HUES48 (cell line): ENCODE data around the gene CD320.
"Not testable (repeated sequence)": the region's sequence is repeated elsewhere in the genome, so short reads cannot be mapped to it uniquely, and the experiment has no call there.

Experiments used
- H3K27ac ChIP-seq: one replicate; pipeline ENCODE4 v1.7.0; 2013; ENCODE audit warnings: low read depth, low read length, inconsistent platforms
- H3K27me3 ChIP-seq: 2 replicates; pipeline ENCODE4 v1.6.1; 2013; ENCODE audit warnings: mild to moderate bottlenecking, low read length; ENCODE audit not compliant: control insufficient read depth, insufficient read depth
- H3K36me3 ChIP-seq: 2 replicates; pipeline ENCODE4 v1.6.1; 2013; ENCODE audit warnings: low read length; ENCODE audit not compliant: control insufficient read depth, insufficient read depth
- H3K4me1 ChIP-seq: 2 replicates; pipeline ENCODE4 v1.6.1; 2013; ENCODE audit warnings: mild to moderate bottlenecking, low read length; ENCODE audit not compliant: control insufficient read depth, insufficient read depth
- H3K4me3 ChIP-seq: 2 replicates; pipeline ENCODE4 v1.5.1; 2013; ENCODE audit warnings: mild to moderate bottlenecking, low read depth, low read length
- H3K9ac ChIP-seq: 2 replicates; pipeline ENCODE4 v1.6.1; 2013; ENCODE audit warnings: mild to moderate bottlenecking, low read depth, low read length, moderate library complexity
- H3K9me3 ChIP-seq: 2 replicates; pipeline ENCODE4 v1.6.1; 2013; ENCODE audit warnings: low read length; ENCODE audit not compliant: control insufficient read depth, insufficient read depth

The CD320 gene

GRCh38 chr19:8341504-8341903 lies 33.3 kb upstream of the CD320 start:
- not testable (repeated sequence) for H3K27ac ChIP-seq, H3K36me3 ChIP-seq, H3K4me1 ChIP-seq, H3K9me3 ChIP-seq, H3K27me3 ChIP-seq, H3K4me3 ChIP-seq, H3K9ac ChIP-seq

DNA sequence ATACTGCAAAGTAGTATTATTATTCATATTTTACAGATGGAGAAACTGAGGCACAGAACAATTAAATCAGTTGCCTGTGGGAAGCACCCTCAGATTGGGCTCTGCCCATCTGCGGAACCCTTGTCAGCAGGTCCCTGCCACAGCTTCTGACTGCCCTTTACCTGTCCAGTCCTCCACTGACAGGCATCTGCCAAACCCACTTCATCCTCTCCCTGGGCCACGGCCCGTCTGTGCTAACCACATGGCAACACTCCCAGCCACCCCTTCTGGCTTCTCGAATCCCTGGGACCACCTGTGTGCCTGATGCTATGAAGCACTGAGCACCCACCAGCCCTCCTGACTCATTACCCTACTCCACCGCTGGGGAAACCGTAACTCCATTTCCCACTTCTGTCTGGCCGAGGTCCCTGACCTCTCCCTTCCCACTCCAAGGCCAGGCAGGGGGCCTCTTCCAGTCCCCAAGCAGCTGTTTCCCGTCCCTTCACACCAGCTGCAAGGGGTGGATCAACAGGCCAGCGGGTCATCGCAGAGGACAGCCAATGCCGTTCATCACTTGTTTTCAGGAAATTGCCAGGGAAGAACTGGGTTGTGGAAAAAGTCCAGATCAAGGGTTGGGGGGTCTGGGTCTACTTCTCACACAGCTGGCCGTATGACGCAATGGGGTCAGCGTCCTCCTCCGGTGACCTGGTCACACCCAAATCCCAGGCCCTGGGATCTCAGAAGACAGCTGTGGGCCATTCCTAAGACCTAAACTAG lies 32.4 kb upstream of the CD320 start:
- Histone ChIP-seq H3K27ac (no peak overlapping the region), H3K4me1 (peaks cover 3% of the 10 kb centered on the region), H3K9ac (no peak overlapping the region), H3K27me3 (peaks cover 16% of the 10 kb centered on the region), H3K4me3 (no peak overlapping the region), H3K36me3 (no peaks in the 10 kb centered on the region), H3K9me3 (no peaks in the 10 kb centered on the region)

DNA sequence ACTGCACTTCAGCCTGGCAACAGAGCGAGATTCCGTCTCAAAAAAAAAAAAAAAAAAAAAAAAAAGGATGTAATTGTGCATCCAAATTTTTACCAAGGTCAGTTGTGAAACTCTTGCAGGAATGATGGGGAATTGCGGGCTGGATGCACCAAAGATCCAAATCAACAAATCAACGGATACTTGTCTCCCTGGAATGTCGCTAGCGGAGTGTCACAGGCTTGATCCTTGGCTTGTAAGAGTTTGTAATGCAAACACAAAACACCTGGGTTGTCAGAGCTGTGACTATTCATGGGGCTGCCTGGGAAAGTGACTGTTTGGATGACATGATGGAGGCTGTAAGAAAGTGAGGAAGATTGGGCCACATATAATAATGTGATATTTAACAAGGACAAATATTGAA lies 30.7 kb upstream of the CD320 start:
- Histone ChIP-seq H3K4me1 (peaks cover 8% of the 10 kb centered on the region), H3K36me3 (no peaks in the 10 kb centered on the region), H3K4me3 (no peak overlapping the region), H3K9me3 (no peaks in the 10 kb centered on the region), H3K27ac (no peak overlapping the region), H3K27me3 (peaks cover 27% of the 10 kb centered on the region), H3K9ac (no peak overlapping the region)

DNA sequence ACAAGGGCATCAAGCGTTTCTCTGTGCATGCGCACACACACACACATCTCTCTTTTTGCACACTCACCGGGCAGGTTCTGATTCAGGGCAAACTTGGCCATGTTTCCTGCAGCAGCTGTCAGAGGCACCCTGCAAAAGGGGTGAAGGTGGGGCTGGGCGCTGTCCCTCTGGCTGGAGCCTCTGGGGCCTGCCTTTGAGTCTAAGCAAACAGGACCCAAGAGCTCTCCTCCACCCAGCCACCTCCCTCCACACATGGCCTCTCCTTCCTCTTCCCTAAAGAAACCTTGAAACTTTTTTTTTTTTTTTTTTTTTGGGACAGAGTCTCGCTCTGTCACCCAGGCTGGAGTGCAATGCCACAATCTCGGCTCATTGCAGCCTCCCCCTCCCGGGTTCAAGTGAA lies 29.6 kb upstream of the CD320 start:
- Histone ChIP-seq H3K4me3 (no peak overlapping the region), H3K27ac (no peak overlapping the region), H3K36me3 (no peaks in the 10 kb centered on the region), H3K9ac (no peak overlapping the region), H3K4me1 (peaks cover 8% of the 10 kb centered on the region), H3K9me3 (no peaks in the 10 kb centered on the region), H3K27me3 (peaks cover 38% of the 10 kb centered on the region)

DNA sequence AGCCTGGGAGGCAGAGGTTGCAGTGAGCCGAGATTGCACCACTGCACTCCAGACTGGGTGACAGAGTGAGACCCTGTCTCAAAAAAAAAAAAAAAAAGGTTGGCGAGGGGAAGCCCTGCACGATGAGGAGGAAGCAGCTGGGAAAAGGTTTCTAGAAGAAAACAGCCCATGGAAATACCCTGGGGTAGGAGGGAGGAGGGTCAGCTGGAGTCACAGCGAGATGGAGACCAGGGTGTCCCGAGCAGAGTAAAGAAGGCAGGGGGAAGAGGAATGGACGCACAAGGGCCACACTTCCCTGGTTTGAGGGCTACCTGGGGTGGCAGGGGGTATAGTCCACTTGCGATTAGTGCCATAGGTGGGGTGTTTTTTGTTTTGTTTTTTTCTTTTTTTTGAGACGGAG lies 28.5 kb upstream of the CD320 start:
- Histone ChIP-seq H3K4me3 (no peak overlapping the region), H3K27me3 (peaks cover 37% of the 10 kb centered on the region), H3K4me1 (peaks cover 8% of the 10 kb centered on the region), H3K9me3 (no peaks in the 10 kb centered on the region), H3K9ac (no peak overlapping the region), H3K36me3 (no peaks in the 10 kb centered on the region), H3K27ac (no peak overlapping the region)

DNA sequence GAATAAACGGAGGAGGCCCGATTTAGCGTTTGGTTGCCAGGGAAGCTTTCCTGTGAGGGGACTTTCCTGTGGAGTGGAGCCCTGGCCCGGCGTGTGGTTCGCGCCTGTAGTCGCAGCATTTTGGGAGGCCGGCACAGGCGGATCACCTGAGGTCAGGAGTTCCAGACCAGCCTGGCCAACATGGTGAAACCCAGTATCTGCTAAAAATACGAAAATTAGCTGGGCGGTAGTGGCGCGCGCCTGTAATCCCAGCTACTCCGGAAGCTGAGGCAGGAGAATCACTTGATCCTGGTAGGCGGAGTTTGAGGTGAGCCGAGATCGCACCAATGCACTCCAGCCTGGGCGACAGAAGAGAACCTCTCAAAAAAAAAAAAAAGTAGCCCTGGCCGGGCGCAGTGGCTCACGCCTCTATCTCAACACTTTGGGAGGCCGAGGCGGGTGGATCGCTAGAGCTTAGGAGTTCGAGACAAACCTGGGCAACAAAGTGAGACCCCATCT lies 28.0 kb upstream of the CD320 start:
- Histone ChIP-seq H3K36me3 (no peaks in the 10 kb centered on the region), H3K27ac (no peak overlapping the region), H3K4me3 (peak overlapping the region; percentile 65; the same call in 1 of the 2 replicates), H3K9me3 (no peaks in the 10 kb centered on the region), H3K4me1 (peaks cover 8% of the 10 kb centered on the region), H3K27me3 (peaks cover 37% of the 10 kb centered on the region), H3K9ac (no peak overlapping the region)

GRCh38 chr19:8335343-8336071 lies 27.3 kb upstream of the CD320 start:
- Histone ChIP-seq H3K27me3 (peaks cover 37% of the 10 kb centered on the region), H3K27ac (no peak overlapping the region), H3K36me3 (no peaks in the 10 kb centered on the region), H3K4me1 (peaks cover 8% of the 10 kb centered on the region), H3K9ac (no peak overlapping the region), H3K9me3 (no peaks in the 10 kb centered on the region), H3K4me3 (peak overlapping the region; percentile 65; the same call in 1 of the 2 replicates)

DNA sequence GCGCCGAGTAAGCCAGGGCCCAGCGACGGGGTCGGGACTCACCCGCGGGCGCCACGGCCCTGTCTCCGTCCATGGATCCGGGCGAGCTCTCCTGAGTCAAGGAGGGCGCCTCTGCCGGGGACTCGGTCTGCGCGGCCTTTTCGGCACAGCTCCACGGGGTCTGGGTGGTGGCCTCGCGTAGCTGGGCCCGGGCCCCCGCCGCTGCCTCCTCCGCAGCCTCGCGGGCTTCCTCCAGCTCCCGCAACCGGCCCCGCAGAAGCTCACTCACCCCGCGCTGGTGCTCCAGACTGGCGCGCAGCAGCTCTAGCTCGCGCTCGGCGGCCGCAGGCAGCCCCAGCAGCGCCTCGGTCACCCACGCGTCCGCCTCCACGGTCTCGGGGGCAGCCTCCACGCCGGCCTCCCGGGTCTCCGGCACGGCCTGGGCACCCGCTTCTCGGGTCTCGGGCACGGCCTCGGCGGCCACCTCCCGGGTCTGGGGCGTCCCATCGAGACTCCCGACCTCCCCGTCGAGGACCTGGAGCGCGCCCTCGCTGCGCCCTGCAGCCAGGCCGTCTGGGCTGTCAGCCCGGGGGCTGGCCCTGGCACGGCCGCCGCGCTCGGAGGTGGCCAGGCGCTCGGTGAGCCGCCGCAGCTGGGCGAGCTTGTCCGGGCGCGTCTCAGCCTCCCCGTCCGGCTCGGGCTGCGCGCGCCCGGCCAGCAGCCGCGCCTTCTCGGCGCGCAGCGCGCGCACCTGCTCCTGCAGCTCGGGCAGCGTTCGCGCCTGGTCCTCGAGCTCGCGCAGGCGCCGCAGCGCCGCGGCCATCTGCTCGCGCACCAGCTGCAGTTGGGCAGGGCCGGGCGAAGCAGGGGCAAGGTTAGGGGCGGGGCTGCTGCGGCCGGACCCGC lies 26.5 kb upstream of the CD320 start:
- peak overlapping the region; percentile 65 for H3K4me3 ChIP-seq
- no peaks in the 10 kb centered on the region for H3K36me3 ChIP-seq
- no peak overlapping the region for H3K27ac ChIP-seq
- H3K9me3 ChIP-seq: no peaks in the 10 kb centered on the region
- H3K4me1 ChIP-seq: peaks cover 8% of the 10 kb centered on the region
- H3K9ac ChIP-seq: no peak overlapping the region
- H3K27me3 ChIP-seq: peaks cover 37% of the 10 kb centered on the region

GRCh38 chr19:8333767-8334457 lies 25.8 kb upstream of the CD320 start:
- Histone ChIP-seq H3K4me1 (peaks cover 6% of the 10 kb centered on the region), H3K36me3 (no peaks in the 10 kb centered on the region), H3K9ac (no peak overlapping the region), H3K27me3 (peaks cover 37% of the 10 kb centered on the region), H3K27ac (no peak overlapping the region), H3K4me3 (peak overlapping the region; percentile 65), H3K9me3 (no peaks in the 10 kb centered on the region)

DNA sequence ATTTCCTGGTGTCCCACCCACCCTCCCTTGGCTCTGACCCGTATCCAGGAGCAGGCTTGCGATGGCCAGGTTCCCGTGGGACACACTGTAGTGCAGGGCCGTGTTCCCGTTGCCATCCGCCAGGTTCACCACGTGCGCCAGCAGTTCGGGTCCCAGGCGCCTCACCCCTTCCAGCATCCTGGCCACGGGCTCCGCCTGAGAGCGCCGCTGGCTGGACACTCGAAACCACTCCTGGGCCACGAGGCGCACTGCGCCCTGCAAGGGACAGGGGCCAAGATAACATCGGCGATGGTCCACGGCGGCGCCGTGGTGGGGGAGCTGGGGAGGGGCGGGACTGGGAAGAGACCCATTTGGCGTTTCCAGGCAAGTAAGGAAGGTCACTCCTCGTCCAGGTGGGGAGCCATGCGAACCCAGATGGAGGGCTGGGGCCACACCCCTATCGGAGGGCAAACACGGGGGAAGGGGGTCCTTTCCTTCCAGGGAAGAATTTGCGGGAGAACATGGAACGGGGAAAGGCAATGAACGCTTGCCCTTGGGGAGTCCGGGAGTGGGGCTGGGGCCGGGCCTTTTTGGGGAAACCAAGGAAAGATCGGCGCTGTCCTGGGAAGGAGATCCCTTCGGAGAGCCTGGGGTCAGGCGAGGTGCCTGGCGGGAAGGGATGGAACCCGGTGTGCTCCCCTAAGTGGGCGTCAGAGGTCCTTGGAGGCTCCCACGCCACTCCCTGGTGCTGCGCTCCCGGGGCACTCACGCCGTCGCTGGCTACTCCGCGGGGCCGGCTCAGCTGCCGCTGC lies 25.0 kb upstream of the CD320 start:
- Histone ChIP-seq H3K9me3 (no peaks in the 10 kb centered on the region), H3K27me3 (peaks cover 37% of the 10 kb centered on the region), H3K36me3 (no peaks in the 10 kb centered on the region), H3K9ac (no peak overlapping the region), H3K27ac (no peak overlapping the region), H3K4me3 (peak overlapping the region; percentile 65), H3K4me1 (peaks cover 5% of the 10 kb centered on the region; the same call in 1 of the 2 replicates)
